IMR-90 (cell line): ENCODE measurements around the gene EML6. TPM values are rescaled to one million over a fixed set of nuclear protein-coding genes. Genes with fewer than 3 reads are reported as not detected.

Source experiments
- BHLHE40 ChIP-seq: fragments of 150-350 bp; IDR thresholded peaks from 2 replicates; pipeline ENCODE4 v1.6.1; 2016; ENCODE audit warnings: mild to moderate bottlenecking, low read depth, low read length
- MAZ ChIP-seq: IDR thresholded peaks from 2 replicates; pipeline ENCODE4 v1.6.1; 2012; ENCODE audit warnings: low read depth, mild to moderate bottlenecking, low read length, improper control_type of control experiment, moderate library complexity, borderline replicate concordance
- RFX5 ChIP-seq: IDR thresholded peaks from 2 replicates; pipeline ENCODE4 v1.8.0; 2012; ENCODE audit warnings: low read depth, mild to moderate bottlenecking, low read length, moderate library complexity
- USF2 ChIP-seq: fragments of 150-350 bp; IDR thresholded peaks from 2 replicates; pipeline ENCODE4 v1.6.1; 2017; ENCODE audit warnings: mild to moderate bottlenecking, antibody characterized with exemption, low read length, low read depth
- polyA plus RNA-seq, 3 experiments: library from polyadenylated mRNA; depleted of rRNA; stranded (reverse); fragments of >200 nt; gene quantifications; 2 replicates each; pipeline ENCODE4 v1.2.3, GENCODE V29; 2012; ENCODE audit warnings: low replicate concordance in 1 of 3
- total RNA-seq: library from RNA; depleted of rRNA; stranded (reverse); fragments of >200 nt; gene quantifications from 2 replicates; pipeline ENCODE4 v1.2.3, GENCODE V29; 2012

EML6 gene
- total and polyA plus RNA-seq, 2 of the 4 experiments (the other 2 are of a cell fraction), result 0.18 to 0.19 TPM

- TF ChIP-seq USF2 (no peak), MAZ (no peak), BHLHE40 (no peak), RFX5 (no peak)
Measured at GRCh38 chr2:54902763-54903162, 179.3 kb downstream of the EML6 start (continued).
